DOHH2 (cell line): ENCODE data around the gene RERG.

Source experiments
- H3F3A ChIP-seq: fragments of 200-600 bp; sonication (generic), shearing (Covaris generic); 2 replicates; pipeline ENCODE4 v1.6.0; 2016; ENCODE audit warnings: antibody characterized with exemption, mild to moderate bottlenecking; ENCODE audit not compliant: control insufficient read depth, insufficient read depth
- H3K27ac ChIP-seq: fragments of 200-600 bp; sonication (generic); 2 replicates; pipeline ENCODE4 v1.5.1; 2014; ENCODE audit warnings: low read depth, mild to moderate bottlenecking, low read length, moderate library complexity
- H3K27me3 ChIP-seq: fragments of 200-600 bp; sonication (generic); 2 replicates; pipeline ENCODE4 v1.6.1; 2014; ENCODE audit warnings: mild to moderate bottlenecking, low read length, mixed read lengths; ENCODE audit not compliant: control insufficient read depth
- H3K36me3 ChIP-seq: fragments of 200-600 bp; sonication (generic); 2 replicates; pipeline ENCODE4 v1.6.1; 2014; ENCODE audit warnings: mild to moderate bottlenecking, low read length, moderate library complexity, mixed read lengths; ENCODE audit not compliant: control insufficient read depth
- H3K4me1 ChIP-seq: fragments of 200-600 bp; sonication (generic); 2 replicates; pipeline ENCODE4 v1.6.1; 2014; ENCODE audit warnings: mild to moderate bottlenecking, low read length, mixed read lengths; ENCODE audit not compliant: control insufficient read depth
- H3K4me2 ChIP-seq: fragments of 200-600 bp; sonication (generic); 2 replicates; pipeline ENCODE4 v1.6.0; 2014; ENCODE audit warnings: mild to moderate bottlenecking, low read length, moderate library complexity
- H3K4me3 ChIP-seq: fragments of 200-600 bp; sonication (generic); 2 replicates; pipeline ENCODE4 v1.5.1; 2014; ENCODE audit warnings: mild to moderate bottlenecking, low read length, mixed read lengths
- H3K79me2 ChIP-seq: fragments of 200-600 bp; sonication (generic); 2 replicates; pipeline ENCODE4 v1.6.1; 2014; ENCODE audit warnings: mild to moderate bottlenecking, low read length, mixed read lengths; ENCODE audit not compliant: control insufficient read depth
- H3K9me2 ChIP-seq: fragments of 200-600 bp; sonication (generic); replicated peaks from 2 replicates; pipeline ENCODE4 v1.6.1; 2014; ENCODE audit warnings: mild to moderate bottlenecking, low read length, mixed read lengths; ENCODE audit not compliant: control insufficient read depth
- H3K9me3 ChIP-seq: fragments of 200-600 bp; sonication (generic); 2 replicates; pipeline ENCODE4 v1.6.1; 2014; ENCODE audit warnings: antibody characterized with exemption, low read length, mixed read lengths; ENCODE audit not compliant: control insufficient read depth, insufficient read depth
- H4K20me1 ChIP-seq: fragments of 200-600 bp; sonication (generic); 2 replicates; pipeline ENCODE4 v1.6.0; 2014; ENCODE audit warnings: low read depth, mild to moderate bottlenecking, antibody characterized with exemption, low read length, moderate library complexity; ENCODE audit not compliant: control insufficient read depth, insufficient read depth
- EZH2phosphoT487 ChIP-seq: fragments of 200-600 bp; sonication (generic); IDR thresholded peaks from 2 replicates; pipeline ENCODE4 v1.6.1; 2017; ENCODE audit warnings: borderline replicate concordance, mild to moderate bottlenecking, antibody characterized with exemption, low read length, moderate library complexity, mixed read lengths
- TF ChIP-seq, protein P1 (sequence below): fragments of 200-600 bp; sonication (generic); IDR thresholded peaks from one replicate; pipeline ENCODE4 v1.5.1; 2014; ENCODE audit warnings: antibody characterized with exemption, mild to moderate bottlenecking, low read depth, low read length; ENCODE audit not compliant: poor library complexity, severe bottlenecking

Gene RERG

DNA sequence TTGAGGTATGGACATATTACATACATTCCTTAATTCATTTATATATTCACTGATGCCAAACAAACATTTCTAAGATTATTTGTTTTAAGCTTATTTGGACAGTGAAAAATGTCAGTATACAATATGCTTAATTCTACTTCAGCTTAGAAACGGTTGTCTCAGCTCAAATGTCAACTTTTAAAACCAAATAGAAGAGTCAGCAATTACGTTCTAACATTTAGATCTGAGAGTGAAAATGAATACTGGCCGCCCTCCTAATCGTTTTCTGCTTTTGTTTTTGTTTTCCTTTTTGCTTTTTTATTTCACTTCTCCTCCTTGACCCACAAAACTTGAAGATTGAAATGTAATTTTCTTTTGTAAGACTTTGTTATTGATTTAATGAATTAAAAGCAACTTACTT, 19.7 kb upstream of the RERG start:
- TF ChIP-seq, protein P1, sequence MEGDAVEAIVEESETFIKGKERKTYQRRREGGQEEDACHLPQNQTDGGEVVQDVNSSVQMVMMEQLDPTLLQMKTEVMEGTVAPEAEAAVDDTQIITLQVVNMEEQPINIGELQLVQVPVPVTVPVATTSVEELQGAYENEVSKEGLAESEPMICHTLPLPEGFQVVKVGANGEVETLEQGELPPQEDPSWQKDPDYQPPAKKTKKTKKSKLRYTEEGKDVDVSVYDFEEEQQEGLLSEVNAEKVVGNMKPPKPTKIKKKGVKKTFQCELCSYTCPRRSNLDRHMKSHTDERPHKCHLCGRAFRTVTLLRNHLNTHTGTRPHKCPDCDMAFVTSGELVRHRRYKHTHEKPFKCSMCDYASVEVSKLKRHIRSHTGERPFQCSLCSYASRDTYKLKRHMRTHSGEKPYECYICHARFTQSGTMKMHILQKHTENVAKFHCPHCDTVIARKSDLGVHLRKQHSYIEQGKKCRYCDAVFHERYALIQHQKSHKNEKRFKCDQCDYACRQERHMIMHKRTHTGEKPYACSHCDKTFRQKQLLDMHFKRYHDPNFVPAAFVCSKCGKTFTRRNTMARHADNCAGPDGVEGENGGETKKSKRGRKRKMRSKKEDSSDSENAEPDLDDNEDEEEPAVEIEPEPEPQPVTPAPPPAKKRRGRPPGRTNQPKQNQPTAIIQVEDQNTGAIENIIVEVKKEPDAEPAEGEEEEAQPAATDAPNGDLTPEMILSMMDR, result no peak
- no peak for TF ChIP-seq EZH2phosphoT487
- Histone ChIP-seq H3K4me2 (no peak overlapping the region), H3K27ac (no peak overlapping the region), H4K20me1 (no peaks in the 10 kb centered on the region), H3K4me3 (no peak overlapping the region), H3K4me1 (no peaks in the 10 kb centered on the region), H3K9me3 (no peaks in the 10 kb centered on the region), H3K9me2 (no peaks in the 10 kb centered on the region), H3K27me3 (no peaks in the 10 kb centered on the region; the same call in 1 of the 2 replicates), H3F3A (no peaks in the 10 kb centered on the region), H3K79me2 (no peaks in the 10 kb centered on the region), H3K36me3 (no peaks in the 10 kb centered on the region)

DNA sequence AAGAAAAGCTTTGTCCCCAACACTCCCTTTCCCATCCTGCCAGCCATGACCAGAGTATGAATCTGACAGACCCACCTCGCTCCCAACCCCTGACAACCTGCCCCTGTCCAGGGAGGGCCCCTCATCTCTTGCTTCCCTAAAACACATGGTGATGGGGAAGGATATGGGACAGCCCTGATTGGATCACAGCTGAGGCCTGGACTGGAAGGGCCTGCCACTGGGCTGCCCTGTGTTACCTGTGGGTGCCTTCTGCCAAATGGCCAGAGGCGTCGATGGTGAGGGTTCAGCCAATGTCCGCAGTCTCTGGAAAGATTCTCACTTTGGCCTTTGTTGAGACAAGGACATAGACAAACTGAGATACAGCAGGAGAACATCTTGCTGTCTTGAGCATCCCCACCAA, 13.3 kb upstream of the RERG start:
- Histone ChIP-seq H3K36me3 (no peaks in the 10 kb centered on the region), H3K4me2 (no peak overlapping the region), H3K9me3 (no peaks in the 10 kb centered on the region), H3K4me1 (no peaks in the 10 kb centered on the region), H4K20me1 (no peaks in the 10 kb centered on the region), H3K79me2 (no peaks in the 10 kb centered on the region), H3K4me3 (no peak overlapping the region), H3K9me2 (no peaks in the 10 kb centered on the region), H3K27me3 (peaks cover 2% of the 10 kb centered on the region; the same call in 1 of the 2 replicates), H3K27ac (no peak overlapping the region), H3F3A (no peaks in the 10 kb centered on the region)
- no peak for TF ChIP-seq EZH2phosphoT487
- TF ChIP-seq, protein P1, result no peak

DNA sequence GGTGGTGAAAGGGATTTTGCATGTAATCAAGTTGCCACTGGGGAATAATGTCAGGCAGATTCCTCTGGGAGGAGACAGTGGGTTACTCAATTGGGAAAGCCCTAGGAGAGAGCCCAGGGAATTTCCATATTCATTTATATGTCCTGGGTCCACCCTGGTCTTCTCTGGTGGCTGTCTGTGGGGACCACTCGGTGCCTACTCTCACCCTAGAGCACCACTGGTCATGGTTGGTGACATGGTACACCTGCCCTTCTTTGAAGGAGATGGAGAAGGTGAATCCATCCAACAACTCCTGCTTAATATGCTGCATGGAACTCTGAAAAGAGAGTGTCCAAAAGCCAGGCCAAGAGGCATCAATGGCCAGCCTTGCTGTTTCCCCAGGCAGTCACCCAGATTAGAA, 12.8 kb upstream of the RERG start:
- no peaks in the 10 kb centered on the region for H4K20me1 ChIP-seq
- H3K4me2 ChIP-seq, result no peak overlapping the region
- no peaks in the 10 kb centered on the region for H3K79me2 ChIP-seq
- no peaks in the 10 kb centered on the region for H3K4me1 ChIP-seq
- no peak overlapping the region for H3K4me3 ChIP-seq
- no peak overlapping the region for H3K27ac ChIP-seq
- peaks cover 2% of the 10 kb centered on the region; the same call in 1 of the 2 replicates for H3K27me3 ChIP-seq
- no peaks in the 10 kb centered on the region for H3K36me3 ChIP-seq
- H3F3A ChIP-seq, result no peaks in the 10 kb centered on the region
- TF ChIP-seq, protein P1, result no peak
- no peak for TF ChIP-seq EZH2phosphoT487
- no peaks in the 10 kb centered on the region for H3K9me3 ChIP-seq
- H3K9me2 ChIP-seq, result no peaks in the 10 kb centered on the region

DNA sequence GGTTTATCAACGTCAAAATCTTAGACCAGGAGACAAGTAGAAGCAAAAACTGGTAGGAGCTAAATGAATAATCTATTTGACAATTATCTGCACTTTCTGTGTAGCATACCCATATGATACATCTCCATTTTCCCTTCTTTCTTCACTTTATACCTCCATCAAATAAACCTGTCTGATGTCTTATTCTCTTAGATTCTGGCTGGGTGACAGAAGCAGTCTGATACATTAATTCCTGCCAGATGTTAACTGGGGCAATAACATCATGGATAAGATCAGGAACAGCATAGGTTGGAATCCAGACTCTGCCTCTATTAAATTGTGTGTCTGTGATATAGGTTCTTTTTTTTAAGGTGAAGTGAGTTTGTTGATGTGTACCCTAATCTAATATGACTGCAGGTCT, 11.7 kb upstream of the RERG start:
- Histone ChIP-seq H3K9me3 (no peaks in the 10 kb centered on the region), H3K36me3 (no peaks in the 10 kb centered on the region), H3K4me1 (no peaks in the 10 kb centered on the region), H3K27ac (no peak overlapping the region), H3K9me2 (no peaks in the 10 kb centered on the region), H3F3A (no peaks in the 10 kb centered on the region), H3K4me2 (no peak overlapping the region), H3K4me3 (no peak overlapping the region), H4K20me1 (no peaks in the 10 kb centered on the region), H3K79me2 (no peaks in the 10 kb centered on the region), H3K27me3 (peaks cover 2% of the 10 kb centered on the region; the same call in 1 of the 2 replicates)
- no peak for TF ChIP-seq EZH2phosphoT487
- TF ChIP-seq, protein P1, result no peak
